Uterus (tissue), 2 donors: ENCODE data around the gene TPP2.

Experiments
- CTCF ChIP-seq, 4 experiments: fragments of 200-600 bp in 2 of 4; fragments of 450-650 bp in 2 of 4; sonication (generic) in 2 of 4; IDR thresholded peaks; one replicate each; pipeline ENCODE4 v1.5.1; 2016 to 2019; ENCODE audit warnings: antibody characterized with exemption in 4 of 4, mild to moderate bottlenecking in 2 of 4, moderate library complexity in 1 of 4
- POLR2A ChIP-seq, 2 donors: fragments of 450-650 bp; IDR thresholded peaks; one replicate each; pipeline ENCODE4 v1.6.1; 2016; ENCODE audit warnings: antibody characterized with exemption in 2 of 2, mild to moderate bottlenecking in 1 of 2, moderate library complexity in 1 of 2

GRCh38 chr13:102707467-102707866 is 110.7 kb downstream of the TPP2 start:
- TF ChIP-seq CTCF (IDR thresholded peaks at IDR 0.05) (no peak), POLR2A (IDR thresholded peaks at IDR 0.05) (no peak)
